Activated CD4-positive, alpha-beta T cell treated with anti-CD3 and anti-CD28 coated beads, Interleukin-2, Interleukin-6, amounts not matched to agents 100 ng/mL and 50 ng/mL, durations not matched to agents 16 hours and 8 hours (primary cell): ENCODE results near the gene UBE2O.

ENCODE experiments used
- DNase-seq: peaks from one replicate; pipeline ENCODE4 v3.0.0-alpha.2; 2020

Gene UBE2O

DNA sequence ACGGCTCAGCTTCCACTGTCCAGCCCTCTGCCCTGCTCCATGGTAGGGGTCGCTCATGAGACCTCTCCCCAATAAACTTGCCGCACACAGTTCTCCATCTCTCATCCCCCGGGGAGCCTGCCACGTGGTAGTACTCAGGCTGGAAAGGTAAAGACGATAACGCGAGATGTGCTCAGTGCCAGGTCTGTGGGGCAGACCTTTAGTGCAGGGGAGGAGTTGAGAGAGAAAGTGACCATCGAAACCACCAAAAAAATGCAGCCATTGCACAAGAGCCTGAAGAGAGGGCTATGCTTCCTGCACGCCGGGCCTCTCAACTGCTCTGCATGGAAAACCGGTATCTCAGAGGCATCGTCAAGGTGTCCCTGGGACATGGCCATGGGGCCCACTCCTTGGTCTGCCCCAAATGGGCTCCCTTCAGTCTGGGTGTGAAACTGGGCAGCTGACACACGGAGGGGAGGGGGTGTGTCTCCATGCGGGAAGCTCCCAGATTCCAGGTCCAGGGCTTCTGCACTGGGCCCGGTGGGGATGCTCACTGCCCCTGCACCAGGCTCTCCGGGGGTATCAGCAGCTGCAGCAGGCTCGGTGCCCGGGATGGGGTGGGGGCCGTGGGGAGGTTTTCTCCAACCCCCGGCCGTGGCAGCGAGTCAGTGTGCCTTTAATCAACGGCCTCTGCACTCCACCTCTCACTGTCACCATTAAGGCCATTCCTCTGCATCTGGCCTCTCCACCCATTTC is 9.8 kb upstream of the UBE2O start:
- no peak for DNase-seq

DNA sequence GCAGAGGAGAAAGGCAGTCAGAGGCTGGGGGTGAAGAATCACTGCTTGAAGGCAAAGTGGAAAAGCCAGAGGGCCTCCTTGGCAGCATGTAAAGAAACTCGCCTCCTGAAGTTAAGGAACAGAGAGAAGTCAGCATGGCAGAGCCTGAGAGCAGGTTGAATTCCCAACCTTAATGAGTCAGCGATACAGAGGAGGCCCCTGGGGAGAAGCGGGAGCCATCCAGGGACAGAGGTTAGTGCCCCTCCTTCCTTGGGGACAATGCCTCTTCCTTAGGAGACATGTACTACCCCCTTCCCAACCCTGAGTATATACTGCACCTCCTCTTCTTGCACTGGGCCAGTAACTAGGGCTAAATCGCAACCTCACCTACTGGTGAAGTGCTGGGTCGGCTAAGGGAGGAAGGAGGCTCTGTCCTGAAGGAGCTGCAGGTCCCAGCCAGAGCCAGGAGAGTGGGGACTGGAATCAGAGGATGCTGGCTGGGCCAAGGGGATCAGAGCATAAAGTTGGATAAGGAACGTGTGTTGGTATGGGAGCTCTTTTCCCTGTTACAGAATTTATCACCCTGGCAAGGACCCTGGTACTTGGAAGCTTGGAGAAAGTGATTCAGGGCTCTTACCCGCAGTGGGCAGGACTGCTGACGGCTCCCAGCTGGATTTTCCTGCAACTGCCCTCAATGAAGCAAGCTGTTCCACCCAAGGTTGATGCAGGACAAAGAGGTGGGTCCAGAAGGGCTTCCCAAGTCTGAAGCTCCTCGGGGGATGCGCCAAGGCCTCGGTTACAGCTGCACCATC is 9.0 kb upstream of the UBE2O start:
- DNase-seq, result no peak

GRCh38 chr17:76459674-76460073 is 6.7 kb upstream of the UBE2O start:
- DNase-seq, result no peak

DNA sequence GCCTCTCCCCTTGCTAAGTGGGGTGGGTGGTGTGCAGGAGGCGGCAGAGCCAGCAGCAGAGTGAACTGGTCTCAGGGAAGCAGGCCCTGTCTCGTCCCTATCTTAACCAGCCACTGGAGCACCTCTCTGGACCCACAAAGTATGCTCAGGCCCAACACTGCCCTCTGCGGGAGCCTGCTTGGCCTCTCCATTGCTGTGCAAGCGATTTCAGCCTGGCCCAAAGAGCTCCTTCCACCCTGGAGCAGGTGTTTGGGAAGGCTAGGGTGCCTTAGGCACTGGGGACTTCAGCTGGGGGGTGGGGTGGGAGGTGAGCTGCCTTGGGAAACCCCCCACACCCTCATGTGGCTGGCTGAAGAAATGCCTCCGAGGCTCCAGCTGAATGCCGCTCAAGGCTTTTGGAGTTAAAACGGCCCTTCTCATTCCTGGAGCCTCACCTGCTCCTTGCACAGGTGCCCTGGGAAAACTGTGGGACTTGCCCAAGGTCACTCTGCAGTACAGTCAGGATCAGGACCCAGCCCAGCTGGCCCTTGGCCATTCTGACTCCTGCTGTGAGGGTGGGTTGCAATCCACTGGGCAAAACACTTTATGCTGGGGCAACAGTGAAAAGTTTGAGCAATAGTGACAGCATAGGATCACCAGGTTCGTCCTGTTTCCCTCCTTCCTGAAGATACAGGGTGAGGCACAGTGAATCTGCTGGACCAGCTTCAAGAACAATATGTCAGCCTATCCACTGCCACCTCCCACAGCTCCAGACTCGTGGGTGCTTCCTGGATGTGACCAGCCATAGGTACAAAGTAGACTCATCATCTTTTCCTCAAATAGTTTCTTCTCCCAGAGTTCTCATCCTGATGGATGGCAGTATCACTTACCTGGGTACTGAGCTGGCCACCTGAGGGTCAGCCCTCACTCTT is 5.9 kb upstream of the UBE2O start:
- DNase-seq, result peak; percentile 15

DNA sequence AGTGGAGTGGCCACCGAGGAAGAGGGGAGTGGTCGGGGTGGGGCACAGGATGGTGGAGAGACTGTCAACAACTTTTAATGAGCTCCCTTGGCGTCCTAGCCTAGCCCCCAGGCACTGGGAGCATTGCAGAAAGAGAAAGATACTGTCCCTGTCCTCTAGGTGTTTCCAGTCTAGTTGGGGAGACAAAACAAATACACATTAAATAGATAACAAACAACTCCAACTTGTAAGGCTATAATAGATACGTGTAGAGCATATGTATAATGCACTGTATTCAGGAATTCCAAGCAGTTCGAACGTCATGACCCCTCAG is 435 bp upstream of the UBE2O start:
- DNase-seq, result no peak

GRCh38 chr17:76452127-76452659 is 759 bp downstream of the UBE2O start:
- peak; percentile 39 for DNase-seq

- DNase-seq, result no peak
Observed at GRCh38 chr17:76451506-76451905, 1.4 kb downstream of the UBE2O start.

DNA sequence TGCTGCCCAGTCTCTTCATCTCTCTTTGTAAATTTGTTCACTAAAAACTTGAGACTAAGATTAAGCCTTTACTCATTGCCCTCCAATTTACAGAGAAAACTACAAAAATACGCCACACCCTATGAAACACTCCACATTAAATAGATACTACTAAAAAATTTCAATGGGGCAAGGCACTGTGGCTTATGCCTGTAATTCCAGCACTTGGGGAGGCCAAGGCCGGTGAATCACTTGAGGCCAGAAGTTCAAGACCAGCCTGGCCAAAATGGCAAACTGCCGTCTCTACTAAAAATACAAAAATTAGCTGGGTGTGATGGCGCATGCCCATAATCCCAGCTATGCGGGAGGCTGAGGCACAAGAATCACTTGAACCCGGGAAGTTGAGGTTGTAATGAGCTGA is 3.8 kb downstream of the UBE2O start:
- DNase-seq, result no peak

- peak; percentile 52 for DNase-seq
Observed at GRCh38 chr17:76447931-76448652, 4.9 kb downstream of the UBE2O start.

DNA sequence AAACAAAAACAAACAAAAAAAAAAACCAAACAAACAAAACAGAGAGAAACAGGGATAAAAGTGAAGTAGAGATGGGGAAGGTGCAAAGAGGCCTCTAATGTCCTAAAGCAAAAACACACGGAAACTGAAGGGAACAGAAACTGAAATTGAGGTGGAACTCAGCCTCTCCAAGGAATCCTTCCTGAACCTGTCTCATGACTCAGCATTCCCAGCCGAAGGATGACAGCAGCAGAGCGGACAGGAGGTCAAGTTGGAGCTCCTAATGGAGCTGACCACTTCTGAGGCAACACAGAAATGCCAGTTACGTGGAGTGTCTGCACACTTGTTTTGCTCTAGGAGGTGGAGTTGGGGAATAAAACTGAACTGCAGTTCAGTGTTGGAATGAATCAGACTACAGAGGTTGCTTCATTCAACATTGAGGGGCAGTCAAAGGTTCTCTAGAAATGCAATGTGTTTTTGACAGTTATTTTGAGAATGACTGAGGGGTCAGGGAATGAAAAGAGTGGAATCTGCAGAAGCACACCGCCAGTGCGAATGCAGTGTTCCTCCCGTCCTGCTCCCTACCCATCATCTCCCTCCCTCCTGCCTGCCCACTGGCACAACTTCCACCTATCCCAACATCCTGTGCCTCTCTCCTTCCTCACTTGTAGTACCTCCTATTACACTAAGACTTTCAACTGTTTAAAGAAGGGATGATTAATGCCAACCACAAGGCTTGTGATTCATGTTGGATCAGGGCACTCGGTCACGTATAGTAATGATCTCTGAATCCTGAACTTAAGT is 6.3 kb downstream of the UBE2O start:
- DNase-seq, result peak; percentile 27

DNA sequence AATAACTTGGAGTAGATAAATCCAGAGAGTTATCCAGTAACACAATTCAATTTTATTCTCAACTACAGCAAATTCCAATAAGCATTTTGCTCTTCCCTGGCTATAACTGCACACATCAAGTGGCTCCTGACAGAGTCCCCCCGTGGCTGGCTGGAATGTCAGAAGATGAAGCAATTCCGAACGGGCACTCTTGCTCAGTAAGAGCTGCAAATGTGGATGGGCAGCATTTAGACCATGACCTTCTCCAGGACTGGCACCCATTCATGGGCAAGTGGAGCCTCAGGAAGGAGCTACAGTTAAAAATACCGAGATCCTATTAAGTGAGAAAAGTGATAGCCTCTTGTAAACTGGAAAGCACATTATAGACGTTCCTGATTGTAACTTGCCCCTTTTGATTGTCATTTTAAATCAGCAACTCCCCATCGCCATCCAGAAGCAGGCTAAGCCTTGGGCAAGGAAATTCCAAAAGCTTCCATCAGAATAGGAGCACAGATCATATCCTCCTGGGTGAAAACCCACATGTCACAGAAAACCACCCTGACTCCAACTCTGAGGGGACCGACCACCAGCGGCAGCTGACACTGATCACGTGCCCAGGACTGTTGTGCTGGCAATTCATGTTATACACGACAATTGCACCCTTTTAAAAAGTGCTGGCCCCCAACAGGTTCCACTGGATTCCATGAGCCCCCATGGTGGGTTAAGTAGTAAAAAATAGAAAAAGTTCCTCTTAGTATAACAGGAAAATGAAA is 7.1 kb downstream of the UBE2O start:
- DNase-seq, result no peak

- DNase-seq, result peak; percentile 56
Observed at GRCh38 chr17:76444518-76445311, 8.2 kb downstream of the UBE2O start.

DNA sequence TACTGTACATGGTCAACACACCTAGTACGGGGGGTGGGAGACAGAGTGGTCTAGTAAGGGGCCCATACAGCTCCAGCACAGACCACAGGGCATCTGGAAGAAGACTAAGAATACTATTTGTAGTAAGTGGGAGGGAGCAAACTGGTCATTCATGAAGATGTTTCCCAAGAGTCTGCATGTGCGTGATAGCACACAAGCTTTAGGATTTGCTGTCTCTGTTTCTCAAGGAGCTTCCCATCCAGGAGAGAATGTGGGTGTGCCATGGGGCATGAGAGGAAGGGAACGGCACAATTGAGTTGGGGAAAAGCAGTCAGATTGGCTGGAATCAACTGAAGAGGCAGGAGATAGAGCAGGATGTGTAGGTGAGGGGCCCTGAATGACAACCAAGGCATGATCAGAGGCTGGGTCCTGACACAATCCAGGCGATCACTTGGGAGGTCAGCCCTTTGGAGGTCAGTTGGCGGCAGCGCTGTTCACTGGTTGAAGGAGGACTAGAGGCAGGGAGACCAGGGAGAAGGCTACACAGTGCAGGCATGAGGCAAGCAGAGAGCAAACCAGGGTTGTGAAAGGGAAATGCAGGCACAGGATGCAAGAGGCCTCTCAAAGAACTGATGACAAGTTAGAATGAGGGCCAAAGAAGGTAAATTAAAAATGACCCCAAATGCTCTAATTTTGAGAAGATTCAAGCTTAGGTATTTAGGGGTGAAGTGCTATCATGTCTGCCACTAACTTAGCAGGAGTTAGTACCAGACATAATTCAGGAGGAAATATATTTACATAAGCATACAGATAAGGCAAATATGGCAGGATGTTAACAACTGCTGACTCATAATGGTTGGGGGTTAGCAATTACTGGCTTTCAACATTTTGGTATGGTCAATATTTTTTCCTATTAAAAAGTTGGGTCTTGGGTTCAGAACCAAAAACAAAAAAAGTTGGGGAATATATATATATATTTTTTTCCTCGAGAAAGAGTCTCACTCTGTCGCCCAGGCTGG is 10.3 kb downstream of the UBE2O start:
- peak; percentile 48 for DNase-seq

GRCh38 chr17:76441686-76442340 is 11.1 kb downstream of the UBE2O start:
- no peak for DNase-seq

- DNase-seq, result no peak
Observed at GRCh38 chr17:76440751-76441362, 12.1 kb downstream of the UBE2O start.

- no peak for DNase-seq
Observed at GRCh38 chr17:76439314-76439928, 13.5 kb downstream of the UBE2O start.

DNA sequence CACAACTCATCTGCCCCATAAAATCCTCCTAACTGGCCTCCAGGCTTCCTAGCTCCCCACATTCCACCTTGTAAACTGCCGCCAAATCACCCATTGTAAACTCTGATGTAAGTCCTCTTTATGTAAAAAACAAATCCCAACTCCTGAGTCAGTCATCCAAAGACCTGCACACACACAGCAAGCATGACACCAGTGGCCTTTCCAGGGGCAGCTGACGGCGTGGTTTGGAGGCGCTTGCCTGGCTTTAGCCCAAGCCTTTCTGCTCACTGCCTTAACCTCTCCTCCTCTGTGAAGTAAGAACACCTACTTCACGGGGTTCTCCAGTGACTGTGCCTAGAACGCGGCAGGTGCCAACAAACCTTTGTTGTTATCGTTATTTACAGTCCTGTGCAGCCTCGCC is 14.0 kb downstream of the UBE2O start:
- DNase-seq, result no peak
